GM21825 (cell line): ENCODE results near the gene SLC13A4.
"Not testable (repeated sequence)": the region's sequence is repeated elsewhere in the genome, so short reads cannot be mapped to it uniquely, and the experiment has no call there.

Experiments used
- ATAC-seq: cut with Tn5 transposase; IDR thresholded peaks from one replicate; pipeline ENCODE4 v1.9.1; 2021; ENCODE audit warnings: mild to moderate bottlenecking, moderate library complexity; ENCODE audit not compliant: unreplicated experiment

Gene SLC13A4

DNA sequence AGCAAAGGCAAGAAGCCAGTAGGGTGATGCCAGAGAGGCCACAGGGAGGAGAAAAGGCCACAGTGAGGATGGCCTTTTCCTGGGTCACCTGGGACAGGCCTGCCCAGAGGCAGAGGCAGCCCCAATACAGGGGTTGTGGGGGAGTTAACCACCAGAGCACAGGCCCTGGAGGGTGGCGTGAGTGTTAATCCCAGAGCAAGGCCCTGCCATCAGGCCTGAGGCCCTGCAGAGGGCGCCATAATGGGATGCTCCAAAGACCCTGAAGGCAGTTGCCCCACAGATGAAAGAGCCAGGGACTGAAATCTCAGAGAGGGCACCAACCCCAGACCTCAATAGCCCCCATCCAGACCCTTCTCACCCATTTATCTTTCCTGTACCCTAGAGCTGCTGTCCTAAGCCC is 23.9 kb downstream of the SLC13A4 start:
- no peak for ATAC-seq

DNA sequence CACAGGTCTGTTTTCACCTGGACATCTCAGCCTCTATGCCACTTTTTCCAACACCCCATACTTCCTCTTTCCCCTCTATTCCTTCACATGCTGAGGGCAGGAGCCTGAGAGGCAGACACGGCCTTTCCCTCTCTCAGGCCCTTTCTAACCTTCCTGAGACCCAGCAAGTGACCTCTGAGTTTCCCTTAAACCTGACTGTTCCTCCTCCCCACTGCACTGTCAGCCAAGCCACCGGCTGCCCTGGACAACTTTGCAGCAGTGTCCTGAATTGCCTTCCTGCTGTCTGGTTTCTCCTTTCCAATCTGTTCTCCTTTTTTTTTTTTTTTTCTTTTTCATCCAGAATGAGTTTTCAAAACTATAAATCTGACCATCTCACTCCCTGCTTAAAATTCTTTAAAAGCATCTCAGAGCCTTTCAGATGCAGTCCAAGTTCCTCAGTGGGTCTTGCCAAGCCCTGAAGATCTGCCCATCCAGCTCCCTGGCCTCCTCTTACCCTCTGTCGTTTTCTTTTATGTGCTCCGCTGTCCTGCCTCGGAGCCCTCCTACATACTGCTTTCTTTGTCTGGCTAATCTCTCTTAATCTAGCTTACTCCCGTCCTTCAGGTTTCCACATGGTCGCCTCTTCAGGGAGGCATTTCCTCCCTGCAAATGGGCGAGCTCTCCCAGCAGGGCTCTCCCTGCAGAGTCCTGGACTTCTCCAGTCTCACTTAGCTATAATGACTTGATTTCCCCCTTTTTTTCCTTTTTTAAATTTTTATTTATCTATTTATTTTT is 30.5 kb downstream of the SLC13A4 start:
- ATAC-seq = no peak

- no peak for ATAC-seq
Observed at GRCh38 chr7:135693558-135693957, 34.4 kb downstream of the SLC13A4 start.

DNA sequence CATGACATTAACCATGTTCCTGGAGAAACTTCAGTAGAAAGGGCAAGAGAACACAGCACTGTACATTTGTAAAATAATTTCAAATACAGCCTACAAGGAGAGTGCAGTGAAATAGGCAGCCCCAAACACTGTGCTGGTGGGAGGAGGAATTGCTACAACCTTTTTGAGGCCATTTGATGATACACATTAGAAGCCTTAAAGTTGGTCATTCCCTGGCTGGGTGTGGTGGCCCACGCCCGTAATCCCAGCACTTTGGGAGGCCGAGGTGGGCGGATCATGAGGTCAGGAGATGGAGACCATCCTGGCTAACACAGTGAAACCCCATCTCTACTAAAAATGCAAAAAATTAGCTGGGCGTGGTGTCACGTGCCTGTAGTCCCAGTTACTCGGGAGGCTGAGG is 35.4 kb downstream of the SLC13A4 start:
- ATAC-seq = not testable (repeated sequence)

GRCh38 chr7:135692055-135692454 is 35.9 kb downstream of the SLC13A4 start:
- no peak for ATAC-seq

- no peak for ATAC-seq
Observed at GRCh38 chr7:135690566-135690965, 37.4 kb downstream of the SLC13A4 start.

DNA sequence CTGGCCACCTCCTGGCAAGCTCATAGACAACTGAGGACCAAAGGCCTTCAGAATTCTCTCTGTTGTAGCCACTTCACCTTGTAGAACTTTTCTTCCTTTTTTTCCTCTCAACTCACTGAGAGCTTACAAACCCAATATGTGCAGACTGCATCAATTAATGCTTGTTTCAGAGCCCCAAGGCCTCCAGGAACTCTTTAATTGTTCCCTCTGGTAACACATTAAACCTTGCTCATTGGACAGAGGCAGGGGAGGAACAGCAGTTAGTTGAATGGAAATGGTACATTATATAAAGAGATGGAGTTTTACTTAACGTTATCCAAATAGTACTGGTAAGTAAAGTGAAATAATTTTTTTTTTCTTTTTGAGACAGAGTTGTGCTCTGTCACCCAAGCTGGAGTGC is 40.5 kb downstream of the SLC13A4 start:
- no peak for ATAC-seq

- ATAC-seq = no peak
Observed at GRCh38 chr7:135685306-135686084, 42.5 kb downstream of the SLC13A4 start.

DNA sequence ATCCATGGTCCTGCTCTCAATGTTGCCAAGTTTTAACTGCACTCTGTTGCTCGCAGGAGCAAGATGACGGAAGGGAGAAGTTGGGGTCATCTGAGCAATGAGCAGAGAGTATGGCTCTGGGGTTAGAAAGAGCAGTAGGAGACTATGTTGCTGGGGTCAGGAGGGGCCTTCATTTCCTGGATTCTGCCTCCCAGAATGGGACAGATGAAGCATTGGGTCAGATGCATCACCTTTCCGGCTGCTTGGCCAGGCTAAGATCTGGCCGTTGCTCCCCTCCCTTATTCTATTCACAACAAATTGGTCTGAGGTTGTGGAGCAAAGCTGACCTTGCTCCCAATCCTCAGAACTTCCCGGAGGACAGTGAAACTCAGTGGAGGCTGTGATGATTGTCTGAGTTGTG is 43.3 kb downstream of the SLC13A4 start:
- no peak for ATAC-seq

GRCh38 chr7:135684136-135684535 is 43.9 kb downstream of the SLC13A4 start:
- no peak for ATAC-seq

GRCh38 chr7:135683609-135684008 is 44.4 kb downstream of the SLC13A4 start:
- no peak for ATAC-seq

DNA sequence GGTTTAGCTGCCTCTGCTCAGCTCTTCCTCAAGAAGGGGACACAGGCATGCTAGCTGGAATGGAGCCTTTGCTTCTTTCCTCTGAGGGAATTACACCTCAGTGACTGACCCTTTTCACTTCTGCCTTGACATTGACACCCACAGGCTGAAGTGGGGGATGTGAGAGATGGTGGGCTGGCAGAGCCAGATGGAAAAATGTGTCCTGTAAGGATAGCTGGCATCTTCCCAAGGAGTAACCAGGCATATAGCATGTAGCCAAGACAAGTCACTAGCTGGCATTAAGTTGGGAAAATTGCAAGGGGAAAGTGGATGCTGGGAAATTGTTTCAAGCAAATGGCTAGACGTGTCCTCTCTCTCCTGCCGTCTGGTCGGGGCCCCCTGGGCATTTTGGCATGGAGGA is 45.8 kb downstream of the SLC13A4 start:
- ATAC-seq = no peak

DNA sequence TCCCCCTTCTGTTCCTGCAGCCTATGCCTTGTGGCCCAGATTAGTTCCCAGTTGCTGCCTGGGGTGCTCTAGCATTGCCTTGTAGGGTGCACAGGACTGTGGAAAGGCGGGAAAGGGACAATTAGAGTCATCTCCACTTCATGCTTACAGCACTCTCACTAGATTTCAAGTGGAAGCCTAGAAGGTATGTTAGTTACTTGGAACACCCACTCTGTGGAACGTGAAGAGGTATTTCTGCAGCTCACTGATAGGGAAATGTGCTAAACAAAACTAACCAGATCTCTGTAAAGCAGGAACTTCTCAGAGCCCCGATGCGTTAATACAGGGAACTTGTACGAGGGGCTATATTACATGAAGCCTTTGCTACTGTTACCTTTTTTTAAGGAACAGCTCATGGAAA is 46.2 kb downstream of the SLC13A4 start:
- ATAC-seq = no peak

DNA sequence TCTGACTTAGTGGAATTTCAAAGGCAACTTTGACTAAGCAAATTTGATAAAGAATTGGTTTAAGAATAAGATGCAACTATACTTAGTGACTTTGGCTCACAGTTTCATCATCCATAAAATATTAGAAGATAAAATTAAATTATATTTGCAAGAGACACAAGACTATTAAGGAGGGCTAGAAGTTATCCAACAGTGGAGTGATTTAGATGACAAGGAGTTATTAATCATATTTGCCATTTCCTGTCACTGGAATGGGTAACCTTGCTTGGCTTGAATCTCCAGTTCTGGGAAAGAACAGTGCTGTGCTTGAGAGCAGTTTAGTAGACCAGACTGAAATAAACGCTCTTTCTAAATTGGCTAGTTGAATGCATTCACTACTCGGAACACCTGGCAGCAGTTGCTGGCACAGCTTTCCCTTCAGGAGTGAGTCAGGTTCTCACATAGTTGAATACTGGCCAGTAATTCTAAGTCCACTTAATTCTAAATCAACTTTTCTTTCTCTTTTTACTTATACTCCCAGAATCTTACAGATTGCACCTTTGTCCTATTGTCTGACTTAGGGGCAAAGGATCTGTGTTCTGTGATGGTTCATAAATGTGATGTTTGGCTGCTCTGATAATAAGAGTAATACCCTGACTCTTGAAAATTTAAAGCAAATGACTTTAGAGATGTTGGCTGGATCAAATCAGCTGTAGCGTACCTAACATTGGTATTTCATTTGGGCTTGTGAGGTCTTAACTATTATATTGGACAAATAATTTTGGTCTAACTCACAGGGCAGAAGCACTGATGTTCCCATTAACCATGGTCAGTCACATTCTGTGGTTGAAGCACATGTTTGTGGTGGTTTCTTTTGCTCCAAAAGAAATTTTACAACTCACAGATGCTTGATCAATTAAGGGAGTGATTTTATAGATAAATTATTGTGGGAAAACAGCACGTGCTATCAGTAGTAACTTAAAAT is 49.1 kb downstream of the SLC13A4 start:
- ATAC-seq = no peak

DNA sequence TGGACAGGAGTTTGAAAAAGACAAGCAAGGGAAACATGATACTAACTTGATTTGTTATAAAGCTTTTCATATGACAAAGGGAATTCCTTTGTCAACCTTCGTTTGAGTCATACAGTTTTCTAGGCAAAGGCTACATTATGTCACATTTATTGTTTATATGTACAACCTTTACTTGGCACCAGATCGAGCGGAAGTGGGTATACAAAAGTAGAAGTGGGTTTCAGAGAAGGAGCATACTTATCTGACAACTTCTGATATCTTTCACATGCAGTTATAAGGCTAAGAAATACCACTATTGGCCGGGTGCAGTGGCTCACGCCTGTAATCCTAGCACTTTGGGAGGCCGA is 54.7 kb downstream of the SLC13A4 start:
- ATAC-seq = no peak

GRCh38 chr7:135672560-135673359 is 55.2 kb downstream of the SLC13A4 start:
- peak; percentile 76 for ATAC-seq

DNA sequence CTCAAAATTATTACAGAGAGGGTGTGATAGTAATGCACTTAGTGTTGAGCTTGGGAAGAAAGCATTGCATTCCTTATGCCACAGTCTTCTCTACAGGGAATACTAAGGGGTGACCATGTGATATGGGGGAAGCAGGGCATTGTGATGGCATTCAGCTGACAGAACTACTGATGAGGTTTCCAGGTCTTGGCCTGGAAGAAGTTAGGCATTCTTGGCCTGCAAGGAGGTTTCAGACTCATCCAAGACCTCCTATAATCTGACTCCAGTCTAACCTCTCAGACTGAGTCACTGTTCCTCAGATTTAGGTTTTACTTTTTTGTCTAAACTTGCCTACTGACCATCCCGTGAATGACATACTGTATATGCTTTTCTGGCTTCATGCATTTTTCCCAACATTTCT is 57.8 kb downstream of the SLC13A4 start:
- no peak for ATAC-seq

- no peak for ATAC-seq
Observed at GRCh38 chr7:135669774-135670173, 58.2 kb downstream of the SLC13A4 start.

DNA sequence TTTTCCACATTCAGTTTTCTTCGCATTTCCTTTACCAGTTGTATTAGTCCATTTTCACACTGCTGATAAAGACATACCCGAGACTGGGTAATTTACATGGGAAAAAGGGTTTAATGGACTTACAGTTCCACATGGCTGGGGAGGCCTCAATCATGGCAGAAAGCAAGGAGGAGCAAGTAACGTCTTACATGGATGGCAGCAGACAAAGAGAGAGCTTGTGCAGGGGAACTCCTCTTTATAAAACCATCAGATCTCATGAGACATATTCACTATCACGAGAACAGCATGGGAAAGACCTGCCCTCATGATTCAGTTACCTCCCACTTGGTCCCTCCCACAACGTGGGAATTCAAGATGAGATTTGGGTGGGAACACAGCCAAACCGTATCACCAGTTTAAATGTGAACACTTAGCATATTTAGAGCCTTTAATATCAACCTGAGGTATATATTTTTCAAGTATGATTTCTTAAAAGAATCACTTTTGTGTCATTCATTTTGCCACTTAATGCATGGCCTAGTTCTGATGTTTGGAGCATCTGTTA is 59.1 kb downstream of the SLC13A4 start:
- not testable (repeated sequence) for ATAC-seq

DNA sequence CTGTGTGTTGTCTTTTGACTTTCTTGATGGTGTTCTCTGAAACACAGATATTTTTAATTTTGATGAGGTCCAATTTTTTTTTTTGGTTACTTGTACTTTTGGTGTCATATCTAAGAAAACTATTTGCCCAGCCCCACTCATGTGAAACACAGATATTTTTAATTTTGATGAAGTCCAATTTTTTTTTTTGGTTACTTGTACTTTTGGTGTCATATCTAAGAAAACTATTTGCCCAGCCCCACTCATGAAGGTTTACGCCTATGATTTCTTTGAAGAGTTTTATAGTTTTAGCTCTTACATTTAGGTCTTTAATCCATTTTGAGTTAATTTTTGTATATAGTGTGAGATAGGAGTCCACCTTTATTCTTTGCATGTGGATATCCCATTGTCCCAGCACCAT is 60.4 kb downstream of the SLC13A4 start:
- not testable (repeated sequence) for ATAC-seq
